SH-SY5Y (cell line): ENCODE data around the gene MAGI2.

ENCODE experiments used
- GATA2 ChIP-seq: IDR thresholded peaks from 2 replicates; pipeline ENCODE4 v1.6.1; 2011; ENCODE audit warnings: mild to moderate bottlenecking, low read depth, low read length
- GATA3 ChIP-seq: IDR thresholded peaks from 2 replicates; pipeline ENCODE4 v1.6.1; 2011; ENCODE audit warnings: low read depth, mild to moderate bottlenecking, low read length, moderate library complexity

DNA sequence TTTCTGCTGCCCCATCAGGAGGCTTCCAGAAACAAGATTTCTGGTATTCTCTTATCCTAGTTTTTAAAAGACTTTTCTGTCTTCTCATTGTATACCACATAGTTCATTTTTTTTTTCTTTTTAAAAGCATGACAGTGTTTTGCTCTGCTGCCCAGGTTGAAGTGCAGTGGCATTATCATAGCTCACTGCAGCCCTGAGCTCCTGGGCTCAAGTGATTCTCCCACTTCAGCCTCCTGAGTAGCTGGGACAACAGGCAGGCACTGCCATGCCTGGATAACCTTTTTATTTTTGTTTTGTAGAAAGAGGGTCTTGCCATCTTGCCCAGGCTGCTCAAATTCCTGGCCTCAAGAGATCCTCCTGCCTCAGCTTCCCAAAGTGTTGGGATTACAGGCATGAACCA lies 757.6 kb downstream of the MAGI2 start:
- TF ChIP-seq GATA2 (no peak), GATA3 (no peak)
